Cortex of kidney (tissue), 1 donor: Measurements from ENCODE around the gene KCNH1.
"Not testable (repeated sequence)": the region's sequence is repeated elsewhere in the genome, so short reads cannot be mapped to it uniquely, and the experiment has no call there.

ENCODE experiments used
- DNase-seq: peaks from one replicate; lab custom pipeline; 2025; lab: John Stamatoyannopoulos, UW

The KCNH1 gene

DNA sequence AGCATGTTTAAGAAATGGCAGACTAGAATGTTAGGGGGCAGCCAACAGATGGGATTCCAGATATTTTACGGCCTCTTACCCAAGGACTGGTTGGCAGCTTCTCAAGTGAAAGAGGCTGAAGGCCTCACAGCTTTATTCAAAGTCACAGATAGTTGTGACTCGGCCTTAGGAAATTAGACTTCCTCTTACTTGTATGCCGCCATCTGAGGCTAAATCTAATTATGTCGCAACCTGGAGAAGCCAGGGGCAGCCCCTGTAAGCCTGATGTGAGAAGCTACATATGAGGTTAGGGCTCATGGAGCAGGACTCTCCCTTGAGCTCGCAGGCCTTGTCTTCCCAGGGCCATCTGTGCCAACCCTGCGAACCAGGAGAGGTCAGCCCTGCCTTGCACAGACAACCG is 452.8 kb downstream of the KCNH1 start:
- DNase-seq, result no peak

DNA sequence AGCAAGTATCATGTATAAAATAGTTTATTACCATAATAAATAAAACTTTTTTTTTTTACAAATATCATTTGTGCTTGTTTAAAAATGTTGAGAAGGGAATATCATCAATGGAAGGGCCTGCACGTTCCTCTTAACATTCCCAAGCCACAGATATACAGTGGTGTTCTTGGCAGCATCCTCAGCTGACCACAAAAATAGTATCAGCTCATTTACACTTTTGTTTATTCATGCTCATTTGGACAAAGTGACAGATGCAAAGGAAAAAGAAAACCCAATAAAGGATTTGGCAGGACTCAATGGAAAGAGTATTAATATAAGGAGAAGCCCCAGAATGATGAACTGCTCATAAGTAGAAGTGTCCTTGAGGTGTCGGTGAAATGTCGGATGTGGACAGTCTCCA is 455.6 kb downstream of the KCNH1 start:
- no peak for DNase-seq

DNA sequence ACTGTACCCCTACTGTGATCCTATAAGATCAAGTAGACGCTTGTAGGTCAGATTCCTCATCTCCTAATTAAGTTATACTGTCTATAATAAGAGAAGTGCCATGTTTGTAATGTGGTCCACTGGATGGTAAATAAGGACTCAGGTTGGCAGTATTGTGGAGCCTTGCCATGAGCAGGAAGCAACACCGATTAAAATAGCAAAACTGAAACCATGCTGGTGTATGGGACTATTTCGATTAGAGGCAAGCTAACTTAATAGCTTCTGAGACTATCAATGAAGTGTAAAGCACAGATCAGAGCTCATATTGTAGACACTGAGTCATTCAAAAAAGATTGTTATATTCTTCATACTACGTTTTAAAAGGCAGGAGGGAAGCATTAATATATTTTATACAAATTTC is 456.4 kb downstream of the KCNH1 start:
- DNase-seq, result no peak

DNA sequence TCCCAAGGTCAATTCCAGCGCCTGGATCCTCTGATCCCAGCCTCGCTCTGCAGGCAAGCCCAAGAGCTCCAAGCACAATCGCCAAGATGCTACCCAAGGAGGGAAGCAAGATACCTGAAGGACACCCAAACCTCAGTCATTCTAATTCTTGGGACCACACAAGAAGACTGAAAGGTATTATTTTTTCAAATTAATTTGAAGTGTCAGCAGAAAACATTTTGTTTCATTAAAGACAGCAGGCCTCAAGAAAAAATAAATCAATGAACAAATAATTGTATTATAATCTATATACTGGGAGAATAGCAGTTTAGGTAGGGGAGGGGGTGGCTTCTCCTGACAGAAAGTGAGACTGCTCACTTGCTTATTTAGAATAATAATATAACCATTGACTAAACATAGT is 457.4 kb downstream of the KCNH1 start:
- no peak for DNase-seq

DNA sequence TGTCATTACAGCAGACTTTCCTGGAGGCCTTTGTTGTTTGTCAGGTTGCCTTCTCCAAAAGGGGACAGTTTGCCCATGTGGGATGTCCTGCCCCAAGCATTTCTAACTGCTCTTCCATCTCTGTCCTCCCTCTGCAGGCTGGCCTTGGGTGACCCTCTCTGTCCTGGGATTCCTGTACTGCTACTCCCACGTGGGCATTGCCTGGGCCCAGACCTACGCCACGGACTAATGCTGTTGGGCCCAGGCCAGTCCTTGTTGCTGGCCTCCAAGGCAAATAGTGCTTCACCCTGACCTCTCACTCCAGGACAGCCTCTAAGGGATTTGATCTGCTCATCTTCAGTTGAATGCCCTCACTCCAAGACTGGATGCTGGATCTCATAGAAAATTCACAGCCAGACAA is 459.8 kb downstream of the KCNH1 start:
- DNase-seq, result no peak

DNA sequence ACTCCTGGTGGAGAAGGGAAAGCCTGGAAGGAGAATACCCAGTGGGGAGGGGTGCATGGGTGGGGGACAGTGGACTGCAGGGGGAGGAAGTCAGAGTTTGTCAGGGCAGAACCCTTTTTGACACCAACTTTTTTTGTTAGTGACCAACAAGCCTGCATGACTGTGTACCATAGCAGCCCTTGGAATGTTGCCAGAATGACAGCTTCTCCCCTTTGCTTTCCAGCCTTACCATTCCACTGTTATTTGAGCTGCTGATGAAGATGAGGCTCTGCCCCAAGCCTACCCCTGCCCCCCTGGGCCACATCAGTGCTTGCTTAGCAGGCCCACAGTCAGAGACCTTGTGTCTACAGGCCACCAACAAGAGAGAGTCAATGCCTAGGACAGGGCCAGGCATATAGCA is 464.0 kb downstream of the KCNH1 start:
- DNase-seq, result no peak

DNA sequence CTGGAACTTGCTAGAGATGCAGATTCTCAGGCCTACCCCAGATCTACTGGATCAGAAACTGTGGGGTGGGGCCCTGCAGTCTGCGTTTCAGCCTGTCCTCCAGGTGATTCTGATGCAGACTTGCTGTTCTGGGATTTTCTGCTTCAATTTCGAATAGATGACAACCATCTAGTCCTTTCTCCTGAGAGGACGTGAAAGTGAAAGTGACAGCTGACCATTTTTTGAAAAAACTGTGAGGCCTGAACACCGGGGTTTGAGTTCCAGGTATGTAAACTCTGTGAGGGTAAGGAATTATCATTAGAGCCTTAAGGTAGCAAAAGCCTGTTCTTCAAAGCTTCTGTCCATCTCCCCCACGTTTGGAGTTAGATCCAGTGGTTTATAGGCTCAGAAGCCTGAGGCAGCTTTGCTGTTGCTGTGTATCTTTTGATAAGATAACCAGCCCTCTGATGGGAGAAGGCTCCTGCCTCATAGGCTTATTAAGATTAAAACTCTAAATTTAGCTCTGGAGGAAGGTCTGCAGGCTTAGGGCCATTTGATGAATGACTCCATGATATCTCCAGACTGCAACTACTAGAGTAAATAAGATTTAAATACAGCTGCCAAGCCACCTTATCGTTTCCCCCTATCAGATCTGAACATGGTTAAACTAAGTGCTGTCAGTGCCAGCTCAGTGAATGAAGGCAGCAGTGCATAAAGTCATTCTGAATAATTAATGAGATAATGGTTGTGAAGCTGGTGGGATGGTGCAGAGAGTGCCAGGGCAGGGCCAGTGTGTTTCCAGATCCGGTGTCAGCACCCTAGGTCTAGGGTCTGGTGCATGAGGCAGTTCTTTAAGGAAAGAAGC is 470.0 kb downstream of the KCNH1 start:
- DNase-seq, result no peak

DNA sequence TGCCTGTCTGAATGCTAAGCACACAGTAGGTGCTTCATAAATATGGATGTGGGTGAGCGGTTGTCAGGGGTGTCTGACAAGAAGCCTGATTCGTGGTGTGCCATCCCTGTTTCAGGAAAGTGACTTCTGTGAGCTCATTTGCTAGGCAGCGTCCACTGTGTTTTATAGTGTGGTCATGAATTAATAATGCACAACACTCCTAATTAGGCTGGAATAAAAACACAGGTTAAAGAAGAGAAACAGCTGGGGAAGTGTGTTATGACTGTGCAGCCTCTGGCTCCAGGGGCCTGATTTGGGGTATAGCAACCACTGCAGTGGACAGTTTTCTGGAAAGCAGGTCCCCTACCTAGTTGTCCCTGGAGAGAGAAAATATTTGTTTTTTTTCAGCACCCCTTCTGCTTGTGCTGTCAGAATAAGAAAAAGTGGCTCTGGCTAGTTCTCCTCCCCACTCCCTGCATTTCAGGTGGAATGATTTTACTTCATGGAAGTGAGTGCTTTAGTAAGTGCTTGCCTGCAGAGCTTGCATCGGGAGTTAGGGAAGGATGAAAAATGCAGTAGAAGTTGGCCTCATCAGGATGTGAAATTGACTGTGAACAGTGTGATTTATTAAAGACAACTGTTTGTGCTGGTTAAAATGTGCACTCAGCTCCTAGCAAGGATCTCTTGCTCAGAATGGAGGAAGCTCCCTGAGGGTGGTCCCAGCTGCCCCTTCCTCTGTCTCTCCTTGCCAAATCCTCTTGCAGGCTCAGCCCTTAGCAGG is 471.5 kb downstream of the KCNH1 start:
- DNase-seq, result no peak

DNA sequence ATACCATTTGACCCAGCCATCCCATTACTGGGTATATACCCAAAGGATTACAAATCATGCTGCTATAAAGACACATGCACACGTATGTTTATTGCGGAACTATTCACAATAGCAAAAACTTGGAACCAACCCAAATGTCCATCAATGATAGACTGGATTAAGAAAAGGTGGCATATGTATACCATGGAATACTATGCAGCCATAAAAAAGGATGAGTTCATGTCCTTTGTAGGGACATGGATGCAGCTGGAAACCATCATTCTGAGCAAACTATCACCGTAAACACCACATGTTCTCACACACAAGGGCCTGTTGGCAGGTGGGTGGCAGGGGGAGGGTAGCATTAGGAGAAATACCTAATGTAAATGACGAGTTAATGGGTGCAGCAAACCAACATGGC is 472.4 kb downstream of the KCNH1 start:
- not testable (repeated sequence) for DNase-seq

DNA sequence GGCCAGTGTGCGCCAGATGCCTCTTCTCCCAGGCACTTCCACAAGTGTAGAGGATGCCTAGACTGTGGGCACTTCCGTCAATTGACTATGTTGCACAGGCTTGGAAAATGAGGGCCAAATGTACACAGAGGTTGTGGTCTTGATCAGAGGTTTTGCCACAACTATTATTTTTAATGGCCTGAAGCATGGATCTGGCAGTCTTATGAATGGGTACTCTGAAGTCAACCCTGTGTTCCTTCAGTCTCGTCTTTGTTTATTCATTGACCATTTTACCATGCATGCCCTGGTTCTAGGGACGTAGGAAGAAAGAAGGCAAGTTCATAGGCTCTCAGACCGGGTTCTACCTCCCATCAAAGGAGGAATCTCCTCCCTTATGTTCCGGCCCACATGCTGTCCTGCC is 476.1 kb downstream of the KCNH1 start:
- DNase-seq, result no peak

DNA sequence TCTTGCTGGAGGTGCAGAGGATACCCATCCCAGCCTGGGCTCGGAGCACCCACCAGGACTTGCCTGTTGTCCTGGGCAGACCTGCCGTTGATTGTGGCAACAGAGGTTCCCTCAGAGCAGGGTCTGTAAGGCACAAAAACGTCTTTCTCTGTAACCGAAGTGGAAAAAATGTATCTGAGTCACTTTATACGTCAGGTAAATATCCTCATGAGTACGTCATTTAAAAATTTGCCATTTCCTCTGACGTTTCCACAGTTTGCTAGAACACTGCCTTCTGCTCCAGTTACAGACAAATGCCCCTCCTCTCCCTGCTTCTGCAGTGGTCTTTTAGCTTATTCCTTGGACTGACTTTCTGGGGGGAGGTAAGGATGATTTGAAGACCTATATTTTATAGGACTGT is 478.4 kb downstream of the KCNH1 start:
- no peak for DNase-seq

DNA sequence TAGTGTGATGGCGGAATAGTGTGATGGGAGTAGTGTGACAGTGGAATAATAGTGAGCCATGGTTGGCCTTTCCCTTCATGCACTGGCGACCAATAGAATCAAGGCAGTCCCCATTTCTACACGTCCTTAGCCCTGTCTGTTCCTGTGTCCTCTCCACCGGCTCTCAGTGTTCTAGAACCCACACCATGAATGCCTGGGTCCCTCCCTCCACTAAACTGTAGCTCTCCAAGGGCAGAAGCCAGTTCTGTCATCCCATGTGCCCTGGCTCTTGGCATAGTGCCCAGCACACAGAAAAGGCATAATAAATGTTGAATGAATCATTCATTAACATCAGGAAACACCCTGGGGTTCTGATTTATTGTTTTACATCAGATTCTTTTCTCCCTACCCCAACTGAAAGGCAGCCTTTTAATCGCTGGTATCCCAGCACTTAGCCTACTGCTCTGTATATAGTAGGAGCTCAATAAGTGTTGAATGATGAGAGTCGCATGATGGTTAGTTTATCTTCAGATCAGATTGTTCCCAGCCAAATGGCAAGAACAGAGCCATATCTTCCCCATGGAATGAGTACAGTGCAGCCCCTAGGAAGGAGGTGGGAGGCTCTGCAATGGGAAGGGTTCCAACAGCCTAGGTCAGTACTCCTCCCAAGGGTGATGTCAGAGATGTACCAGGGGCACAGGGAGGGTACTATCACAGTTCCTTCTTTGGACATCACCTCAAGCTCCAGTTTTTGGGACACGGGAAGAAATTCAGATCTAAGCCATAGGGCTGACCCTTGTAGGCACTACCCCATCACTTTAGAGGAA is 479.6 kb downstream of the KCNH1 start:
- DNase-seq, result no peak

DNA sequence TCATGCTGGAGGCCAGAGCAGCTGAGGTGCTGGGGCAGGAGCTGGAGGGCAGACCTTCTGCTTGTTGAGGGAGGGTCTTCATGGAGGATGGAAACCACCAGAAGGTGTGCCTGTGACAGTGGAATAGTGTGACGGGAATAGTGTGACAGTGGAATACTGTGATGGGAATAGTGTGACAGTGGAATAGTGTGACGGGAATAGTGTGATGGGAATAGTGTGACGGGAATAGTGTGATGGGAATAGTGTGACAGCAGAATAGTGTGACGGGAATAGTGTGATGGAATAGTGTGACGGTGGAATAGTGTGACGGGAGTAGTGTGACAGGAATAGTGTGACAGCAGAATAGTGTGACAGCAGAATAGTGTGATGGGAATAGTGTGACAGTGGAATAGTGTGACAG is 480.2 kb downstream of the KCNH1 start:
- no peak for DNase-seq

DNA sequence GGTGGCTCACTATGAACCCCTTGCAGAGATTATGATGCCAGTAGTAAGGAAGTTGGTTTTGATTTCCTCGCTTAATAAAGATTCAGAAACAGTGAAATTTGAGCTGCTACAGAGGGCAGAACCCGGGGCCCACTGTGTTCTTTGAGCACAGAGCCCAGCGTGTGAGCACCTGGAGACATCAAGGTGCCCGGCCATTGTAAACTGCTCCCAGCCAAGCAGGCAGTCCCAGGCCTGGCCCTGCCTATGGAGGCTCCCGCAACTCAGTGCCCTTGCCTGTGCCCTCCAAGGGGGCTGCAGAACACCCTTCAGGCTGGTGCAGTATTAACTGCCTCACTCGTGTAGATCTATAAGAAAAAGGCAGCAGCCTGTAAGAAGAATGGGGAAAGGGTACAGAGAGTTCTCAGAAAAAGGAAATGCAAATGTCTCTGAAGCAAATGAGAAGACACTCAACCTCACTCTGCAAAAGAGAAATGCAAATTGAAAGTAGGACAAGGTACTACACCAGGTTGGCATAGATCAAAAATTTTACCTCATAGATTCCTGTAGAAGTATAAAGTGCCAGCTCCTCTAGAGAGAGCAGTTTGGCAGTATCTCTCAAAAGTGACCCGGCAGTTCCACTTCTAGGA is 481.5 kb downstream of the KCNH1 start:
- no peak for DNase-seq

DNA sequence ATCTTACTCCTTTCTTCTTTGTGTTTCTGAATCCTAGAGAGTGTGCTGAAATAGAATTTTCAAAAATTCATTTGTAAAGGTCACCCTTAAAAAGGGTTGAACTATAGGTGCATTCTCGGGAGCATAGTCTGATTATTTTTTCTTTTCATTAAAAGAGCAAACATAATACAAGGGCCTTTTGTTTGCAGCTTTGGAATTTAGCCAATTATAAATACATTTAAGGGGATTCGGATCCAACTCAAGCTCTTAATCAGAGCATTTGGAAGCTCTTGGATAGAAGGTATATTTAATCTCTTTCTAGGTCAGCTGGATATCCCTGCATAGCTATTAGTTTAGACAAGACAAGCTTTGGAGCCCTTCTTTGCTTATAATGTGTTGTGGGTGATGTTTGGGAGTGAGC is 483.5 kb downstream of the KCNH1 start:
- no peak for DNase-seq

DNA sequence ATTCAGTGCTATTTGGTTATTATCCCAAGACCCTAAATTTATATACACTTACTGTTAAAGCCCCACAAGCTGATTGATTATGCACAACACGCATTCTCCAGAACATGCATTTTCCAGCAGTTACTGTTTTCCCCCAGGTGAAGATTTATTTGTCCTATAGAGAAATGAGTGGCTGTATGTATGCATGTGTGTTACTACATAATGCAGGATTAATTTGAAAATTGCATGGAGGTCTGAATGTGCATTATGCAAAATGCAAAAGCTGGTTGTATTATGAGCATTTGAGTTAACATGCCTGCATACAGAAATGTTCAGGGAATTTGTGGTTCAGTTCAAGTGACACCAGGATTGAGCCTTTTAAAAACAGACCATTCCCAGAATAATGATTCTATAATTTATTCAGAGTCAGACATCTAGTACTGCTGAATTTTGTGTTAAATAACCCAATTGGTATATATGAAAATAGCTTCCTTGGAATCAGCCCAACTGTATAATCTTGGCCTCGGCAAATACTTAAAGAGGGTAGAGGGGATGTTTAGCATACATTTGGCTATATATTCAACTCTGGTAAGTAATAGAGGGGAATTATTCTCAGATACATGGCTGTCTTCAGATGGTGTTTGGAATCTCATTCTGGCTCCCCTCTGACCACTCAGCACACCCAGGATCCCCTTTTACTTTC is 485.2 kb downstream of the KCNH1 start:
- no peak for DNase-seq

DNA sequence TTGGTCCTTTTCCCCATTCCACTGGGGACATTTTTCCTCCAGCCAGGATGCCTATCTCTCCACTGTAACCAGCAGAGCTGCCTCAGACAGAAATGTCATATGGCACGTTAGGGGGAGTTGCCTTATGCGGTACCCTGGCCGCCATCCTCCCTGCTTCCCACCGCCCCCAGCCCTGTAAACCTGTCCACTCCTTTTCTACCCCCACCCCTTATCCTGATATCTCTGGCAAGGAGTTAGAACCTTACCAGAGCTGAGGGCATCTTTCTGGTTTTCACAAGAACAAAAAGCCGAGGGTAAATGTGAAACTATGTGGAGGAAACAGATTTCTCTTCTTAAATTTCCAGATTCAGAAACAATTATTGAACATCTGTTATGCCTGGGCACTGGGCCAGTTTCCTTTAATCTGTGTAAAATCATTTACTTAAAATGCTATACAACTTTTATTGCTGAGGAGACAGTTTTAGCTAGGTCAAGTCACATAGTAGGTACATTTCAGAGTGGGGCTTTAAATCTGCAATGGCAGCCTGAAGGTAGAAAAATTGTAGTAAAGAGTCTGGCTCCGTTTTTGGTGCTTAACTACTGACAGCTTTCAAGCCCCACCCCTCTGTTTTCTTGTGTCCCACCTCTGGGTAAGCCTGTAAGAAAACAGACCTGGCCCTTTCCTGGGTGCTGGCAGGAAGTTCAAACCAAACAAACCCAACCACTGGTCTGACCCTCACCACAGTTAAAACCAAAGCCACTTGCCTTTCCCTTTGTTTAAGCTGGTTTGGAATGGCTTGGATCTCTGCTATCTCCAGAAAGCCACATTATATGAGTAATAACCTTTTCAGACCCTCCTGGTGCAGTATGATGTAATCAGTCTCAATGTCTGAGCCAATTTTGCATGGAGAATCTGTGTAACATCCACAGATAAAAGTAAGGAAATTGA is 486.3 kb downstream of the KCNH1 start:
- DNase-seq, result no peak

DNA sequence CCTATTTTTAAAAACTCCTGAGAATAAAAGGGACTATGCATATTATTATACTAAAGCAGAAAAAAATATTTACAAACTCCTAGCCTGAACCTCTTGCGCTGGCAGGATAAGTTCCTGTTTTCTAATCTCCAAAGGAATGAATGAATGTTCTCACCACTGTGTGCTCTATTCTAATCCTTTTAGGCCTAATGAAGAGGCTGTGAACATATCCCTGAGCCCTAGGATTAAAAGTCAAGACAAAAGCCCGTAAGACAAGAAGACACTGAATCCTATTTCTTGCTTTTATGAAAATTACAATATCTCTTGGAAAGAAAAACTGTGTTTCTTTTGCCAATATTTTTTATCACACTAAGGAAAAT is 487.7 kb downstream of the KCNH1 start:
- DNase-seq, result no peak

DNA sequence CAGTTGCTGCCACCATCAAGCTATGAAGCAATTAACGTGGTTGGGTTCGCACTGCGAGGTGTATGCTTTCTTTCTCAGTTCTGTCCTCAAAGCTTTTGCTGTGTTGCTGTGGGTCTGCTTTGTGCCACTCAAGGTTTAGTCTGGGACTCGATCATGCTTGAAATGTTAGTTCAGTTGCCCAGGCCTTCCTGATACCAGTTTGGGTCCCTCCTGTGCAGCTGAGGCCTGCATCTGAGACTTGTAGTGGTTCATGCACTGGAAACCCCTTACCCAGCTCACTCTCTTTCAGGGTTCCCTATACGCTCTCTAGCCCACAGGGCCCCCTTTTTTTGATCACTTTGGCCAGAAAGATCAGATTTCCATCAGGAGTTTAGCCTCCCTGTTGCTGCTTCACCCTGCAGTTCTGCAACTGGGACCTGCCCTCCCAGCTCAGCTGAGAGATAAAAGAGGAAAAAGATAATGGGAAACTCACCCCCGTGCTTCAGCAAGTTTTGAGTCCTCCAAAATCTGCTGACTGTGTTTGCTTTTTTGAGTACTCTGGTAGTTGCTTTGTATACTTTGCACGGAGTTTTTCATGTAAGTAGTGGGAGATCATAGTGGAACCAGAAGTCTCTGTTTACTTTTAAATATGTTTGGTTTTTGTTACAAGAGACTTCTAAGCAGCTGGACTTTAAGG is 488.2 kb downstream of the KCNH1 start:
- DNase-seq, result no peak

DNA sequence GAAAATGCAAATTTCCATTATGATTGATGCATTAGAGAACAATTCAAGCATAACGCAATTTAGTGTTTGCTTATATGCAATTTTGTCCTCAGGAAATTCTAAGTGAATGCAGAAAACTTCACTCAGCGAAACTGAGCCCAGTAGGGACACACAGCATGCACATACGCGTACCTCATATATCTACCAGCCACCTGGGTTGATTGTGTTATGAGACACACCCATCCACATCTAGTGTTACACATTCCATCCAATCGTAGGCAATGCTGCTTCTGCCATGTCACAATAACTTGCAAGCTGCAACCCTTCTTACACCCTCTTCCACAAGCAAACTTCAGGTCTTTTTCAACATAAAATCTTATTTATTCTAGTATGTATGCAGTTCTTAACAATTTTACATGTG is 492.4 kb downstream of the KCNH1 start:
- no peak for DNase-seq
